C4-2B (cell line): ENCODE data around the gene IQCE.
"Not testable (repeated sequence)": the region's sequence is repeated elsewhere in the genome, so short reads cannot be mapped to it uniquely, and the experiment has no call there.

ENCODE experiments used
- H3K27ac ChIP-seq: fragments of 450-650 bp; 2 replicates; pipeline ENCODE4 v1.5.1; 2017
- ZFX ChIP-seq: fragments of 450-650 bp; IDR thresholded peaks from 2 replicates; pipeline ENCODE4 v1.6.1; 2017
- TF ChIP-seq, protein P1 (sequence below): fragments of 450-650 bp; conservative IDR thresholded peaks from 2 replicates; pipeline ENCODE4 v1.5.1; 2017; ENCODE audit warnings: mild to moderate bottlenecking

IQCE gene

DNA sequence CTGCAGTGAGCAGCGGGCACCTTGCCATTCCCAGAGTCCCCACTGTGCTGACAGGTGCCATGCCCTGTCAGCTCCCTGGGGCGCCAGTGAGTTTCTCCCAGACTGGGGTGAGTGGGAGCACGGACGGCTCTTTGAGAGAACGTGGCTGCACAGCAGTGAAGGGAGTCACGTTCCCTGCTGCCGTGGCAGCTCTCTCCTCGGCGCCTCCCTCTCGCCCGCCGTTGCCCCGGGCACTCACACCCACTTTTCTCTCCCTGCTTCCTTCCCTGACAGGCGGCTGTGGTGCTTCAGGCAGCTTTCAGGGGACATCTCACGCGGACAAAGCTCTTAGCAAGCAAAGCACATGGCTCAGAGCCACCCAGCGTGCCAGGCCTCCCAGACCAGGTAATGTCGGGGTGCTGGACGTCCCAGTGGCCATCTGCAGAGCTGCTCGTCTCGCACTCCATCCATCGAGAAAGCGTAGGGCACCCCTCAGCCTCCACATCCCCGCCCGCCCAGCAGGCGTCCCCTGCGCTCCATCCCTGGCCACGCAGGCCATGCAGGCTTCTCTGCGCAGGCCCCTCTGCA is 45.9 kb downstream of the IQCE start:
- no peak for TF ChIP-seq ZFX
- TF ChIP-seq, protein P1, sequence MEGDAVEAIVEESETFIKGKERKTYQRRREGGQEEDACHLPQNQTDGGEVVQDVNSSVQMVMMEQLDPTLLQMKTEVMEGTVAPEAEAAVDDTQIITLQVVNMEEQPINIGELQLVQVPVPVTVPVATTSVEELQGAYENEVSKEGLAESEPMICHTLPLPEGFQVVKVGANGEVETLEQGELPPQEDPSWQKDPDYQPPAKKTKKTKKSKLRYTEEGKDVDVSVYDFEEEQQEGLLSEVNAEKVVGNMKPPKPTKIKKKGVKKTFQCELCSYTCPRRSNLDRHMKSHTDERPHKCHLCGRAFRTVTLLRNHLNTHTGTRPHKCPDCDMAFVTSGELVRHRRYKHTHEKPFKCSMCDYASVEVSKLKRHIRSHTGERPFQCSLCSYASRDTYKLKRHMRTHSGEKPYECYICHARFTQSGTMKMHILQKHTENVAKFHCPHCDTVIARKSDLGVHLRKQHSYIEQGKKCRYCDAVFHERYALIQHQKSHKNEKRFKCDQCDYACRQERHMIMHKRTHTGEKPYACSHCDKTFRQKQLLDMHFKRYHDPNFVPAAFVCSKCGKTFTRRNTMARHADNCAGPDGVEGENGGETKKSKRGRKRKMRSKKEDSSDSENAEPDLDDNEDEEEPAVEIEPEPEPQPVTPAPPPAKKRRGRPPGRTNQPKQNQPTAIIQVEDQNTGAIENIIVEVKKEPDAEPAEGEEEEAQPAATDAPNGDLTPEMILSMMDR: no peak
- H3K27ac ChIP-seq: no peak overlapping the region

DNA sequence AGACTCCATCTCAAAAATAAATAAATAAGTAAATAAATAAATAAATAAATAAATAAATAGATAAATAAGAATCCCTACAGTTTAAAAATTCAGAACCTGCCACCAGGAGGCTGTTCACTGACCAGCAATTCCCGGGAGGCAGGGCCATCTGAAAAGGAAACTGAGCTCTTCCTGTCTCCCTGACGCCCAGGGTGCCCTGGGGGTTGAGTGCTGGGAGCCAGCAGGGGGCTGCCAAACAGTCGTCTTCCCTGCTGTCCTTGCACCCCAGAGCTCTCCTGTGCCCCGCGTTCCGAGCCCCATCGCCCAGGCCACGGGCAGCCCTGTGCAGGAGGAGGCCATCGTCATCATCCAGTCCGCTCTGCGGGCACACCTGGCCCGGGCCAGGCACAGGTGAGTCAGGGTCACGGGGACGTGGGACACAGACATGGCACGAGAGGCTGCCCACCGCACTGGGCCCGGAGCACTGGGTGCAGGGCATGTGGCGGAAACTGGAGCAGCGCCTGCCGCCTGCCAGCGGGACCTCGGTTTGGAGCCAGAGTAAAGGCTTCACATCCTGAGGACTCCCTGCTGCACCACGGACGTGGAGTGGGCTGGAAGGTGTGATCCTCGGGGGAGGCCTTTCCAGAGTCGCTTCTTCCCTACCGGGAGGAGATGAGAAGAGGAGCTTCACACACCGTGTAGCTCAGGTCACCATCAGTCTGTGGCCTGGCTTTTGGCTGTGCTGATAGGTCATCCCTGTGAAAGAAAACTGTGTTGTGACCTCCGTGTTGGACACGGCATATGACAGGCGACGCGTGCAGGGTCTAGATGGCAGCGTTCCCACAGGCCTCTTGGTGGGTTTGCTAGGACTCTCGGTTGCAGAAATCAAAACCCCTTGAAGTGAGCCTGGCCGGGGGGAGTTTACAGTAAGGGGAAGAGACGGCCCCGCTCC is 47.1 kb downstream of the IQCE start:
- TF ChIP-seq, protein P1: no peak
- H3K27ac ChIP-seq: no peak overlapping the region

DNA sequence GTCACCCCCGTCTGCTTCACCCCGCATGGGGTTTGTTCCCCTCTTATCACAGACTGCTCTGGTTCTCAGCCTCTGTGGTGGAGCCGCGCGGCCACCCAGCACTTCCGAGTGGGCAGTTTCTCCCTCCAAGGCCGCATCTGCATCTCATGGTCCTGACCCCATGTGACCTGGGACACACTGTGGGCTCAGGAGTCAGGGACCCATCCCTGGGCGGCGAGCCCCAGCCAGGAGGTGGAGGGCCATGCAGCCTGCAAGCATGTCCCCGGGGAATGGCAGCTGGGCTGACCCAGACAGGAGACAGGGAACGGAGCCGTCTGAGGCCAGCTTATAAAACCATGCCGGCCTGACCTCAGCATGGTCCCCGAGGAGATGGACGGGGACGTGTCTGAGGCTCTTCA is 47.8 kb downstream of the IQCE start:
- no peak for TF ChIP-seq ZFX
- TF ChIP-seq, protein P1: no peak
- H3K27ac ChIP-seq: no peak overlapping the region

DNA sequence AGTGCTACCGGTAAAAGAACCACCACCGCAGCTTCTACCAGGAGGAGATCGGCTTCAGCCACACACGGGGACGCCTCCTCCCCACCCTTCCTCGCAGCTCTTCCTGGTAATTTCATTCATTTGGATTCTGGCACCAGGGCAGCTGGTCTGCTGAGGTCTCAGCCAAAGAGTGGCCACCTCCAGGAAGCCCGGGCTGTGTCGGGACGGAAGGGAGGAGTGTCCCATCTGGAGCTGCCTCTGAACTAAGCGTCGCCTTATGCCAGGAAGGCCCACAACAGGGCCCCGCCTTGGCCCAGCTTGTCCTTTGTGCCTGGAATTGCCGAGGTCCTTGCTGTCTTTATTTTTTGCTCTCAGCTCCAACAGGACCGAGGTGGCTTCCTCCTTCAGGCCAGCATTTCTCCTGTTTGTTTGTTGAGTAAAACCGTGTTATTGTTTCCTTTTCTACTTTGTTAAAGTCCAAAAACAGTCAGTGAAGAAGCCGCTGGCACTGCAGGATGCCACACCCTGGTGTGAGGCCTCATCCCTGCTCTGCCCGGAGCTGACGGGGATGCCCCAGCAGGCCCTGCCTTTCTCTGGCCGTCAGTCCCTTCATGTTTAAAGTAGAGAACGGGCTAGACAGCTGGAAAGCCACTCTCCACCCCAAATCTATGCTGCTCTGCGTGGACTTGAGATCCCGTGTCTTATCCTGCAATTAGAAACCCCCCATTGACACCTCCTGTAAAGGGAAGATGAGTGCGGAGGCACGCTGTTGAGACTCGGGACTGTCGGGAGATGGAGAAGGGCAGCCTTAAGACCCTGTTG is 48.5 kb downstream of the IQCE start:
- H3K27ac ChIP-seq: no peak overlapping the region
- TF ChIP-seq, protein P1: no peak
- no peak for TF ChIP-seq ZFX

DNA sequence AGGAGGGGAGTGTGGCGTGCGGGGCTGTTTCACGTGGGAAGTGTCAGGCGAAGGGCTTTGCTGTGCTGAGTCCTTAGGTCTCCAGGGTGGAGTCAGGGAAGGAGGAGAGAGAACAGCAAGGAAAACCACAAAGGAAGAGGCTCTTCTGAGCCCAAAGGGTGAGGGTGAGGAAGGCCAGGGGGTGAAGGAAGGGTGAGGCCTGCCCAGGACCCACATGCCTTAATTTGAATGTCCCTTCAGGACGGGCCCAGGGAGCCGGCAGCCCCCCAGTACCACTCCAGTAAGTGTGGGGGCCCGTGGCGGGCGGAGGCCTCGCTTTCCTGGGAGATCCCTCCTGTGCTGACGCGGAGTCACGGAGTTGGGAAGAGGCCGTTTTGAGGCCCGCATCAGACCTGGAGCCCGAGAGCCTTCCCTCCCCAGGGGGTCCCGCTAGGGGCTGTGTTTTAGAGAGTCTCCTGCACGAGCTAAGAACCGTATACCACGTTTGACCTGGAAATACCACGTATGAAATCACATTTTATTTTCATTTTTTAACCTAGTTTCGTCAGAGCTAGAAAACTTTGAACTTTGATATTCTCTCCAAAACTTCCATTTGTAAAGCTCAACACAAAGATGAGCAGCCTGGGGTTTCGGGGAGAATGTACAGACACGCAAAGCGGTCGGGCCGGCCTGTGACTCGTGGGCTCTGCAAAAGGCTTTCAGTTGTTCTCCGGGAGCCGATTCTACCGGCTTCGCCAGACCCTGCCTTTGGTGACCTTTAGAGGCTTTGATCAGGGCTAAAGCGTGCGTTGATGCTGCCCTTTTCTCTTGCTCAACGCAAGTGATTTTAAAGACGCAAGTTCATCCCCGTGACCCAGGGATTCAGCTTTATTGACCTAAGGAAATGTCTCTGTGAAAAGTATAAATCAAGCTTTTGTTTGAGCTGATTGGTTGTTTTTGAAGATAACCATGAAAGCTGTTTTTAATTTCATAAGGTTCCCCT is 49.4 kb downstream of the IQCE start:
- TF ChIP-seq, protein P1: no peak
- TF ChIP-seq ZFX: no peak
- no peak overlapping the region for H3K27ac ChIP-seq

DNA sequence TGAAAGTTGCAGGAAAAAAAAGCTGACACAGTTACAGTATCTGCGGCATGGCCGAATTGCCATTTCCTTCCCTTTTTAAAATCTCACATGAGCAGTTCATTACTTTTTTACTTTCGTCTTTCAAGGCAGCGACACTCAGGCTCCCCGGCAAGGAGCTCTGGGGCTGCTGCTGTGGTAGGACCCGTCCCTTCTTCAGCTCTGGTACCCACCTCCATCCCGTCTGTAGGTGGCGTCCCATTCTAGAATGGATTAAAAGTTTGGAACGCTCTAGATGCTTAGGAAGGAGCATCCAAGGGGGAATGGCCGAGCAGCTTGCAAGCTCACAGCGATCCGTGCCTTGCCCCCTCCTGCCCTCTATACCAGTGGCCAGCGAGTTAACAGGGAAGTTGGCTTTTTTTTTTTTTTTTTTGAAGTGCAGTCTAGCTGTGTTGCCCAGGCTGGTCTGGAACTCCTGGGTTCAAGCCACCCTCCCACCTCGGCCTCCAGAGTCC is 50.2 kb downstream of the IQCE start:
- H3K27ac ChIP-seq: no peak overlapping the region
- TF ChIP-seq, protein P1: no peak
- TF ChIP-seq ZFX: no peak

DNA sequence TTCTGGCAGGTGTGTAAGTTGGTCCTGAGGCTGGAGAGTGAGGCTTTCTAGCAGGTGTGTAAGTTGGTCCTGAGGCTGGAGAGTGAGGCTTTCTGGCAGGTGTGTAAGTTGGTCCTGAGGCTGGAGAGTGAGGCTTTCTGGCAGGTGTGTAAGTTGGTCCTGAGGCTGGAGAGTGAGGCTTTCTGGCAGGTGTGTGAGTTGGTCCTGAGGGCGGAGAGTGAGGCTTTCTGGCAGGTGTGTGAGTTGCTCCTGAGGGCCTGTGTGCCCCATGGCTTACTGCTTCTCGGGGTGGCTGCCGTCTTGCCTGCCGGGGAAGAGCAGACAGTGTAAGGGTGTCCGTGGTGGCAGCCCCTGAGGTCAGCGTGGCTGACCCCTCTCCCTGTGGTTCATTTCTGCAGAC is 50.9 kb downstream of the IQCE start:
- not testable (repeated sequence) for H3K27ac ChIP-seq
